ES-I3 (cell line): ENCODE data around the gene GGA2.
A peak's percentile ranks its signal among the peaks of the same experiment; 100 is the strongest.
"Not testable (repeated sequence)": the region's sequence is repeated elsewhere in the genome, so short reads cannot be mapped to it uniquely, and the experiment has no call there.

Experiments used
- H3K36me3 ChIP-seq: 2 replicates; pipeline ENCODE4 v1.6.1; 2013; ENCODE audit warnings: mild to moderate bottlenecking, low read length, control low read depth, moderate library complexity; ENCODE audit not compliant: insufficient read depth
- H3K4me1 ChIP-seq: 2 replicates; pipeline ENCODE4 v1.6.1; 2013; ENCODE audit warnings: mild to moderate bottlenecking, control low read depth, low read length; ENCODE audit not compliant: insufficient read depth
- H3K9ac ChIP-seq: 2 replicates; pipeline ENCODE4 v1.6.1; 2013; ENCODE audit warnings: low read depth, mild to moderate bottlenecking, low read length, moderate library complexity
- H3K9me3 ChIP-seq: 2 replicates; pipeline ENCODE4 v1.6.1; 2013; ENCODE audit warnings: mild to moderate bottlenecking, low read length, moderate library complexity; ENCODE audit not compliant: control insufficient read depth, insufficient read depth

Gene GGA2

GRCh38 chr16:23484510-23485256 is 25.6 kb downstream of the GGA2 start:
- peaks cover 56% of the 10 kb centered on the region for H3K36me3 ChIP-seq
- H3K9me3 ChIP-seq = no peaks in the 10 kb centered on the region
- H3K9ac ChIP-seq = no peak overlapping the region
- no peaks in the 10 kb centered on the region for H3K4me1 ChIP-seq

DNA sequence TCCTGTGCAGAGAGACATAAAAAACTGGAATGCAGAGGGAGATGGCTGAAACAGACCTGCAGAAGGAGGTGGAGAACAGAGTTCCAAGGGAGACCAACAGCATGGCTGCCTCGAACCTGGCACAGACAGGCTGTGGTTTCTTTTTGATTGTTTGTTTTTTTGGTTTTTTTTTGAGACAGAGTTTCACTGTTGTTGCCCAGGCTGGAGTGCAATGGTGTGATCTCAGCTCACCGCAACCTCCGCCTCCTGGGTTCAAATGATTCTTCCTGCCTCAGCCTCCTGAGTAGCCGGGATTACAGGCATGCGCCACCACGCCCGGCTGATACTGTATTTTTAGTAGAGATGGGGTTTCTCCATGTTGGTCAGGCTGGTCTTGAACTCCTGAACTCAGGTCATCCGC is 26.8 kb downstream of the GGA2 start:
- peaks cover 62% of the 10 kb centered on the region for H3K36me3 ChIP-seq
- not testable (repeated sequence) for H3K9ac ChIP-seq, H3K9me3 ChIP-seq, H3K4me1 ChIP-seq

DNA sequence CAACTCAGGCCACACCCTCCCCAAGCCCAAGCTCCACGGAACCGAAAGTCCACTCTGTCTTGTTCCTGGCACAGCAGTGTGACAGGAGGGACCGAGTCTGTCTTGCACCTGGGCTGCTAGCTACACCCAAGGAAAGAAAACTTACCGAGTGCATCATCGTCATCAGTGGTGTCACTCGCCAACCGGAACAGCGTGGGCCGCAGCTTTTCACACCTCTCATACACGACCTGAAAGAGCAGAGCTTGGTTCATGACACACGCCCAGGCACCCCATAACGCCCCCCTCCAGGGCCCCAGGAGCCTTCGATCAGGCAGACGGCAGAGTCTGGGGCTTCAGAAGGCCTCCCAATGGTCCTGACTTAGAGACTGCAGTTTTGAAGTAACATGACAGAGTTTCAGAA is 27.5 kb downstream of the GGA2 start:
- Histone ChIP-seq H3K9me3 (no peaks in the 10 kb centered on the region), H3K9ac (no peak overlapping the region), H3K4me1 (no peaks in the 10 kb centered on the region), H3K36me3 (peaks cover 62% of the 10 kb centered on the region)

- H3K9ac ChIP-seq = no peak overlapping the region
- H3K36me3 ChIP-seq = peaks cover 43% of the 10 kb centered on the region
- H3K4me1 ChIP-seq = no peaks in the 10 kb centered on the region
- no peaks in the 10 kb centered on the region for H3K9me3 ChIP-seq
Observed at GRCh38 chr16:23480257-23480656, 30.0 kb downstream of the GGA2 start.

DNA sequence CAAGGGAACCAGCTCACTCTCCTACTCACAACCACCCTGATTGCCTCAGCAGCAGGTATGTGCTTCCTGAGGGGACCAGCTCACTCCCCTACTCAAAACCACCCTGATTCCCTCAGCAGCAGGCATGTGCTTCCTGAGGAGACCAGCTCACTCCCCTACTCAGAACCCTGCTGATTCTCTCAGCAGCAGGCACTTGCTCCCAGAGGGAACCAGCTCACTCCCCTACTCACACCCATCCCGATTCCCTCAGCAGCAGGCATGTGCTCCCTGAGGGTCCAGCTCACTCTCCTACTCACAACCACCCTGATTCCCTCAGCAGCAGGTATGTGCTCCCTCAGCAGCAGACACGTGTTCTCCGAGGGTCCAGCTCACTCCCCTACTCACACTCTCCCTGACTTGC is 31.2 kb downstream of the GGA2 start:
- no peak overlapping the region for H3K9ac ChIP-seq
- H3K9me3 ChIP-seq = no peaks in the 10 kb centered on the region
- peaks cover 33% of the 10 kb centered on the region for H3K36me3 ChIP-seq
- H3K4me1 ChIP-seq = no peaks in the 10 kb centered on the region

- H3K9ac ChIP-seq = no peak overlapping the region
- no peaks in the 10 kb centered on the region for H3K4me1 ChIP-seq
- peaks cover 37% of the 10 kb centered on the region for H3K36me3 ChIP-seq
- H3K9me3 ChIP-seq = no peaks in the 10 kb centered on the region
Observed at GRCh38 chr16:23478566-23478965, 31.7 kb downstream of the GGA2 start.

DNA sequence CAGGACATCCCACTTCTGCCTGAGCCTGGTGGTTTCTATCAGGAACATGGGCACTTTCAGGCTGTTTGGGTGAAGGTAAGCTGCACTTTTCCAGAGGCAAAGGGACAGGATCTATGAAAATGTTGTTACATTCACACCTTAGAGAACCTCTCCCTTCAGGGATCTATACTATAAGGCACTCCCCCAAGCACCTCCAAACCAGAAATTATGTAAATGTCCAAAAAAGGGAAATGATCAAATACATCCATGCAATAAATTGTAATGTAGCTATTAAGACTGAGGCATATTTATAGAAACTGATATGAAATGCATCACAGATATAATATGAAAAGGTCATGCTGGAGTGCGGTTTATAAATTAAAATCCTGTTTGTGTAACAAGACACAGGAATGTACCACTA is 34.0 kb downstream of the GGA2 start:
- Histone ChIP-seq H3K9ac (no peak overlapping the region), H3K9me3 (no peaks in the 10 kb centered on the region), H3K36me3 (peaks cover 32% of the 10 kb centered on the region), H3K4me1 (no peaks in the 10 kb centered on the region)

DNA sequence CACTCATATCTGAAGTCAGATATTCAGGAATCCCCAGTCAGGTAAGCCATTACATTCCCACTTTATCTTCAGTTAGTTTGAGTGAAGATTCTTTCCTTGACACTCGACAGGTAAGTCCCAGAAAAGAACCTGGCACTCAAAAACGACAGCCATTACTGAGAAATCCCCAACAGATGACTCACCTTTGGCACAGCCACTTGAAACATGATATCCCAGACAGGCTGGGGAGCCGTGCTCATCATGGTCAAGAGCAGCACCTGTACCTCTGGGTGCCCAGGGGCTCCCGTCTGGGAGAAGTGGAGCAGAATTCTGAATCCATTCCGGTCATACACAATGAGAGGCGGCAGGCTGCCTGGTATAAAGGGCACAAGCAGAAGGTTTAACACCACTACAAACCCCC is 40.5 kb downstream of the GGA2 start:
- no peaks in the 10 kb centered on the region for H3K9me3 ChIP-seq
- no peaks in the 10 kb centered on the region for H3K4me1 ChIP-seq
- no peak overlapping the region for H3K9ac ChIP-seq
- peaks cover 36% of the 10 kb centered on the region for H3K36me3 ChIP-seq

GRCh38 chr16:23466162-23466885 is 44.0 kb downstream of the GGA2 start:
- Histone ChIP-seq H3K36me3 (peaks cover 30% of the 10 kb centered on the region), H3K4me1 (no peaks in the 10 kb centered on the region), H3K9me3 (no peaks in the 10 kb centered on the region), H3K9ac (no peak overlapping the region)

GRCh38 chr16:23465179-23465578 is 45.1 kb downstream of the GGA2 start:
- Histone ChIP-seq H3K36me3 (peaks cover 30% of the 10 kb centered on the region), H3K9me3 (no peaks in the 10 kb centered on the region), H3K4me1 (no peaks in the 10 kb centered on the region), H3K9ac (no peak overlapping the region)

GRCh38 chr16:23464196-23464595 is 46.1 kb downstream of the GGA2 start:
- Histone ChIP-seq H3K36me3 (peaks cover 20% of the 10 kb centered on the region), H3K4me1 (no peaks in the 10 kb centered on the region), H3K9ac (no peak overlapping the region), H3K9me3 (no peaks in the 10 kb centered on the region)

DNA sequence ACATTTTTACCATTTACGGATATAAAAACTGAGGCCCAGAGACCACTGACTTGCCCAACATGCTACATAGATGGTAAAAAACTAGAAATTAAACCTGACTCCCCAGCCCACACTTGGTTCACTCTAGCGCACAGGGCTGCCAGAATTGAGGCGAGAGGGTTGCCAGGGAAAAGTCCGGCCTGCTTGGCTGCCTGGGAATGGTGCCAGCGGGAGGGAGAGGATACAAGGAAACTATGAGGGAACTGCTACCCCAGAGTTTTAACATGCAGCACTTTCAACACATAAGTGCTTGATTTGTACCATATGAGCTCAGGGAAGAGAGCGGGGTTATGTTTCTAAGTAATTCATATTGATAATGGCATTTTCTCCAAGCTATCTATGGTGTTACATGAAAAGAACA is 47.3 kb downstream of the GGA2 start:
- not testable (repeated sequence) for H3K9ac ChIP-seq, H3K9me3 ChIP-seq, H3K4me1 ChIP-seq
- H3K36me3 ChIP-seq = peaks cover 19% of the 10 kb centered on the region

DNA sequence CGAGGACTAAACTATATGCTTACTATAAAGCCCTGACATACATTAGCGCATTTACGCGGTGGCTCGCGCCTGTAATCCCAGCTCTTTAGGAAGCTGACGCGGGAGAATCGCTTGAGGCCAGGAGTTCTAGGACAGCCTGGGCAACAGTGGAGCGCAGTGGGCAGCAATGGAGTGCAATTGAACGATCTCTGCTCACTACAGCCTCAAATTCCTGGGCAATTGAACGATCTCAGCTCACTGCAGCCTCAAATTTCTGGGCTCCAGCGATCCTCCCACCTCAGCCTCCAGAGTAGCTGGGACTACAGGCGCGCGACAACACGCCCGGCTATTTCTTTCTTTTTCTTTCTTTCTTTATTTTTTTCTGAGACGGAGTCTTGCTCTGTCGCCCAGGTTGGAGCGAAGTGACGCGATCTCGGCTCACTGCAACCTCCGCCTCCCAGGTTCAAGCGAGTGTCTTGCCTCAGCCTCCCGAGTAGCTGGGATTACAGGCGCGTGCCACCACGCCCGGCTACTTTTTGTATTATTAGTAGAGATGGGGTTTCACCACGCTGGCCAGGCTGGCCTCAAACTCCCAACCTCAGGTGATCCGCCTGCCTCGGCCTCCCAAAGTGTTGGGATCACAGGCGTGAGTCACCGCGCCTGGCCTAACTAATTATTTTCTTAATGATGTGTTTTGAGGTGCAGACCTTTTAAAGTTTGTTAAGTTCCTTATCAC is 56.8 kb downstream of the GGA2 start:
- peak overlapping the region; percentile 71 for H3K9ac ChIP-seq

GRCh38 chr16:23452572-23453337 is 57.5 kb downstream of the GGA2 start, which contains the start of gene COG7:
Gene COG7 (minus strand): TSS chr16:23453189. CDS start chr16:23452994, 195 bp downstream.
- Histone ChIP-seq H3K9ac (peak within 1 kb of the TSS; percentile 71), H3K4me1 (no peaks in the 10 kb centered on the region), H3K36me3 (no peaks in the 10 kb centered on the region), H3K9me3 (no peaks in the 10 kb centered on the region)

More for the DNA sequence above, 56.8 kb downstream of the GGA2 start:
- no peaks in the 10 kb centered on the region for H3K36me3 ChIP-seq
- no peaks in the 10 kb centered on the region for H3K9me3 ChIP-seq
- H3K4me1 ChIP-seq = no peaks in the 10 kb centered on the region
